Skeletal muscle satellite cell (primary cell): ENCODE results near the gene DDX19B.
A peak's percentile ranks its signal among the peaks of the same experiment; 100 is the strongest.
"Not testable (repeated sequence)": the region's sequence is repeated elsewhere in the genome, so short reads cannot be mapped to it uniquely, and the experiment has no call there.

ENCODE experiments used
- H3K27me3 ChIP-seq: 2 replicates; pipeline ENCODE4 v1.7.0; 2013; ENCODE audit warnings: low read length; ENCODE audit not compliant: control insufficient read depth, insufficient read depth
- H3K36me3 ChIP-seq: 2 replicates; pipeline ENCODE4 v1.7.0; 2013; ENCODE audit warnings: mild to moderate bottlenecking, control low read depth, low read length; ENCODE audit not compliant: insufficient read depth
- H3K4me1 ChIP-seq: 2 replicates; pipeline ENCODE4 v1.7.0; 2013; ENCODE audit warnings: low read length; ENCODE audit not compliant: control insufficient read depth, insufficient read depth
- H3K4me2 ChIP-seq: 2 replicates; pipeline ENCODE4 v1.7.0; 2013; ENCODE audit warnings: mild to moderate bottlenecking, low read length
- H3K4me3 ChIP-seq: 2 replicates; pipeline ENCODE4 v1.7.0; 2013; ENCODE audit warnings: low read length
- H3K9ac ChIP-seq: 2 replicates; pipeline ENCODE4 v1.7.0; 2013; ENCODE audit warnings: mild to moderate bottlenecking, low read depth, low read length, moderate library complexity
- H3K9me3 ChIP-seq: replicated peaks from 2 replicates; pipeline ENCODE4 v1.7.0; 2013; ENCODE audit warnings: mild to moderate bottlenecking, control low read depth, low read length

Gene DDX19B

GRCh38 chr16:70290949-70291519 is 8.0 kb upstream of the DDX19B start:
- no peak overlapping the region for H3K4me3 ChIP-seq
- H3K9ac ChIP-seq = no peak overlapping the region
- H3K36me3 ChIP-seq = no peaks in the 10 kb centered on the region
- H3K4me2 ChIP-seq = no peak overlapping the region
- H3K4me1 ChIP-seq = peaks cover 6% of the 10 kb centered on the region
- H3K27me3 ChIP-seq = no peaks in the 10 kb centered on the region
- no peaks in the 10 kb centered on the region for H3K9me3 ChIP-seq

GRCh38 chr16:70292148-70292547 is 6.8 kb upstream of the DDX19B start:
- H3K4me1 ChIP-seq, H3K9ac ChIP-seq, H3K4me2 ChIP-seq: not testable (repeated sequence)

GRCh38 chr16:70294385-70295025 is 4.5 kb upstream of the DDX19B start:
- Histone ChIP-seq H3K4me2 (no peak overlapping the region), H3K36me3 (no peaks in the 10 kb centered on the region), H3K9ac (no peak overlapping the region), H3K4me3 (no peak overlapping the region), H3K27me3 (no peaks in the 10 kb centered on the region), H3K4me1 (peaks cover 7% of the 10 kb centered on the region), H3K9me3 (no peaks in the 10 kb centered on the region)

More at GRCh38 chr16:70292148-70292547, 6.8 kb upstream of the DDX19B start:
- H3K4me3 ChIP-seq, H3K36me3 ChIP-seq, H3K27me3 ChIP-seq, H3K9me3 ChIP-seq: not testable (repeated sequence)

- no peak overlapping the region for H3K4me2 ChIP-seq
- H3K36me3 ChIP-seq = no peaks in the 10 kb centered on the region
- H3K4me1 ChIP-seq = peaks cover 9% of the 10 kb centered on the region
- H3K27me3 ChIP-seq = no peaks in the 10 kb centered on the region
- no peak overlapping the region for H3K9ac ChIP-seq
- no peaks in the 10 kb centered on the region for H3K9me3 ChIP-seq
- no peak overlapping the region for H3K4me3 ChIP-seq
Observed at GRCh38 chr16:70295634-70296033, 3.4 kb upstream of the DDX19B start.

GRCh38 chr16:70301121-70301520 is 2.1 kb downstream of the DDX19B start:
- Histone ChIP-seq H3K4me3 (peak overlapping the region; percentile 8), H3K4me2 (no peak overlapping the region), H3K9ac (no peak overlapping the region), H3K4me1 (peaks cover 14% of the 10 kb centered on the region), H3K9me3 (peaks cover 8% of the 10 kb centered on the region), H3K27me3 (no peaks in the 10 kb centered on the region), H3K36me3 (peaks cover 18% of the 10 kb centered on the region)

- Histone ChIP-seq H3K9ac (no peak overlapping the region), H3K4me2 (no peak overlapping the region), H3K36me3 (peaks cover 18% of the 10 kb centered on the region), H3K4me3 (no peak overlapping the region), H3K4me1 (peaks cover 14% of the 10 kb centered on the region), H3K9me3 (peaks cover 8% of the 10 kb centered on the region), H3K27me3 (no peaks in the 10 kb centered on the region)
Observed at GRCh38 chr16:70302745-70303144, 3.8 kb downstream of the DDX19B start.

- peaks cover 8% of the 10 kb centered on the region for H3K9me3 ChIP-seq
- H3K4me2 ChIP-seq = no peak overlapping the region
- no peaks in the 10 kb centered on the region for H3K27me3 ChIP-seq
- H3K36me3 ChIP-seq = peaks cover 18% of the 10 kb centered on the region
- no peak overlapping the region for H3K4me3 ChIP-seq
- peaks cover 5% of the 10 kb centered on the region for H3K4me1 ChIP-seq
- no peak overlapping the region for H3K9ac ChIP-seq
Observed at GRCh38 chr16:70304892-70305448, 6.0 kb downstream of the DDX19B start.

GRCh38 chr16:70306880-70307279 is 7.9 kb downstream of the DDX19B start:
- no peaks in the 10 kb centered on the region for H3K9me3 ChIP-seq
- H3K4me1 ChIP-seq = peaks cover 5% of the 10 kb centered on the region
- H3K4me2 ChIP-seq = no peak overlapping the region
- no peak overlapping the region for H3K9ac ChIP-seq
- H3K36me3 ChIP-seq = peaks cover 7% of the 10 kb centered on the region
- no peak overlapping the region for H3K4me3 ChIP-seq
- H3K27me3 ChIP-seq = no peaks in the 10 kb centered on the region

GRCh38 chr16:70307726-70308125 is 8.7 kb downstream of the DDX19B start:
- H3K9me3 ChIP-seq, H3K27me3 ChIP-seq, H3K4me1 ChIP-seq, H3K4me3 ChIP-seq, H3K36me3 ChIP-seq, H3K4me2 ChIP-seq, H3K9ac ChIP-seq: not testable (repeated sequence)

- H3K27me3 ChIP-seq = no peaks in the 10 kb centered on the region
- H3K36me3 ChIP-seq = peaks cover 26% of the 10 kb centered on the region
- no peak overlapping the region for H3K4me3 ChIP-seq
- no peaks in the 10 kb centered on the region for H3K4me1 ChIP-seq
- no peaks in the 10 kb centered on the region for H3K9me3 ChIP-seq
- H3K9ac ChIP-seq = no peak overlapping the region
- no peak overlapping the region for H3K4me2 ChIP-seq
Observed at GRCh38 chr16:70320121-70320520, 21.1 kb downstream of the DDX19B start.

GRCh38 chr16:70324998-70325747 is 26.2 kb downstream of the DDX19B start:
- no peaks in the 10 kb centered on the region for H3K27me3 ChIP-seq
- H3K36me3 ChIP-seq = peaks cover 15% of the 10 kb centered on the region
- no peak overlapping the region for H3K4me2 ChIP-seq
- no peak overlapping the region for H3K4me3 ChIP-seq
- H3K4me1 ChIP-seq = no peaks in the 10 kb centered on the region
- no peaks in the 10 kb centered on the region for H3K9me3 ChIP-seq
- H3K9ac ChIP-seq = no peak overlapping the region
